ENCODE data around the gene SEMA3B. TPM values are rescaled to one million over a fixed set of nuclear protein-coding genes. Genes with fewer than 3 reads are reported as not detected.

The SEMA3B gene
- total and polyA plus RNA-seq, 2 donors (not counting 3 experiments of a cell fraction or from before 2014, with no cell fraction given) = 1.2 to 1.5 TPM

GRCh38 chr3:50299929-50300680 lies 31.2 kb downstream of the SEMA3B start:
- peak overlapping the region; percentile 12 for H2AFZ ChIP-seq (ENCODE audit: low read depth, low read length)
- no peaks in the 10 kb centered on the region for H3K27me3 ChIP-seq (ENCODE audit: control insufficient read depth in 2 of 2, insufficient read depth in 2 of 2, low read length in 2 of 2)
- H3K4me1 ChIP-seq (ENCODE audit: control insufficient read depth, extremely low read depth, insufficient read depth, low read length) = peaks cover 25% of the 10 kb centered on the region
- peak overlapping the region; percentile 50 for H3K27ac ChIP-seq (ENCODE audit: insufficient read depth, low read depth, low read length)
- ChIA-PET POLR2A (interaction anchor here (1.0 to 1.5 kb wide), 4 partner anchors 17 to 65 kb away, joined by 3 to 5 read pairs (median 3); no protein-coding TSS in a partner anchor), CTCF (interaction anchor here (0.9 to 2.6 kb wide), 5 partner anchors 18 to 40 kb away, joined by 3 to 36 read pairs (median 4); partner anchors contain the start of genes HYAL2 and TUSC2)
- intact Hi-C loops (cut with micrococcal nuclease) = loop anchor here (1.0 to 2.0 kb wide), 4 partner anchors 23 to 59 kb away; partner anchors contain the start of gene TMEM115
- FAIRE-seq (no peak), DNase-seq (ENCODE audit: low read depth, low spot score) (no peak)
- H3K9me1 ChIP-seq (replicated peaks; ENCODE audit: control insufficient read depth, extremely low read depth, insufficient read depth, low read length) = no peaks in the 10 kb centered on the region
- H3K79me2 ChIP-seq (ENCODE audit: control insufficient read depth, insufficient read depth, low read length) = no peaks in the 10 kb centered on the region
- H3K4me3 ChIP-seq (replicated peaks in 1 of 3; ENCODE audit: insufficient read depth in 1 of 3, low read depth in 1 of 3, low read length in 3 of 3) = peak overlapping the region in 2 of 3 experiments; percentile 25 to 28
- TF ChIP-seq GATA2 (IDR thresholded peaks at IDR 0.05; ENCODE audit: insufficient read depth, insufficient read length, low read depth, low read length) (no peak), CTCF (IDR thresholded peaks at IDR 0.05; ENCODE audit: extremely low read depth in 1 of 2, insufficient read depth in 1 of 2, low read depth in 1 of 2, low read length in 2 of 2) (no peak), FOS (IDR thresholded peaks at IDR 0.05; ENCODE audit: borderline replicate concordance, insufficient read depth, low read length) (peak; percentile 54)
- peak overlapping the region; percentile 42 for H3K4me2 ChIP-seq (ENCODE audit: insufficient read depth, low read length)
- dilution Hi-C loops (cut with MboI; ENCODE audit: extremely low pct_ligation_motif_present, low sequenced_read_pairs) = no loop called here
- no peaks in the 10 kb centered on the region for H4K20me1 ChIP-seq (replicated peaks; ENCODE audit: control insufficient read depth, extremely low read depth, insufficient read depth, low read length)
- peak overlapping the region; percentile 57 for H3K9ac ChIP-seq (replicated peaks; ENCODE audit: extremely low read depth, insufficient read depth, low read length)
- no peaks in the 10 kb centered on the region for H3K36me3 ChIP-seq (ENCODE audit: control insufficient read depth in 2 of 2, extremely low read depth in 1 of 2, insufficient read depth in 2 of 2, low read length in 2 of 2)
- BruUV-seq (replicated peaks) = TSS peak; percentile 90
- H3K9me3 ChIP-seq (replicated peaks; ENCODE audit: control insufficient read depth, insufficient read depth, low read length) = no peaks in the 10 kb centered on the region
